ENCODE measurements around the gene TMEM17. TPM values are rescaled to one million over a fixed set of nuclear protein-coding genes. Genes with fewer than 3 reads are reported as not detected.

The TMEM17 gene
- total and polyA plus RNA-seq, 9 of the 15 experiments (the other 6 are each of a cell fraction or from before 2014, with no cell fraction given), result 0.58 to 2.2 (median 1.2) TPM

GRCh38 chr2:62505109-62505749 lies 766 bp downstream of the TMEM17 start (continued):
- TF ChIP-seq, protein P1, sequence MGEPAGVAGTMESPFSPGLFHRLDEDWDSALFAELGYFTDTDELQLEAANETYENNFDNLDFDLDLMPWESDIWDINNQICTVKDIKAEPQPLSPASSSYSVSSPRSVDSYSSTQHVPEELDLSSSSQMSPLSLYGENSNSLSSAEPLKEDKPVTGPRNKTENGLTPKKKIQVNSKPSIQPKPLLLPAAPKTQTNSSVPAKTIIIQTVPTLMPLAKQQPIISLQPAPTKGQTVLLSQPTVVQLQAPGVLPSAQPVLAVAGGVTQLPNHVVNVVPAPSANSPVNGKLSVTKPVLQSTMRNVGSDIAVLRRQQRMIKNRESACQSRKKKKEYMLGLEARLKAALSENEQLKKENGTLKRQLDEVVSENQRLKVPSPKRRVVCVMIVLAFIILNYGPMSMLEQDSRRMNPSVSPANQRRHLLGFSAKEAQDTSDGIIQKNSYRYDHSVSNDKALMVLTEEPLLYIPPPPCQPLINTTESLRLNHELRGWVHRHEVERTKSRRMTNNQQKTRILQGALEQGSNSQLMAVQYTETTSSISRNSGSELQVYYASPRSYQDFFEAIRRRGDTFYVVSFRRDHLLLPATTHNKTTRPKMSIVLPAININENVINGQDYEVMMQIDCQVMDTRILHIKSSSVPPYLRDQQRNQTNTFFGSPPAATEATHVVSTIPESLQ (CRISPR knock-in tag; IDR thresholded peaks at IDR 0.05), result no peak
- TF ChIP-seq DMBX1 (CRISPR knock-in tag; IDR thresholded peaks at IDR 0.05; ENCODE audit: borderline replicate concordance), result no peak
- TF ChIP-seq TCF7L2 (IDR thresholded peaks at IDR 0.05; ENCODE audit: low read depth, low read length), result no peak
- TF ChIP-seq PTRF (tag; IDR thresholded peaks at IDR 0.05), result no peak
- no peak for TF ChIP-seq ZFX (CRISPR knock-in tag; IDR thresholded peaks at IDR 0.05)
- TF ChIP-seq, protein P2, sequence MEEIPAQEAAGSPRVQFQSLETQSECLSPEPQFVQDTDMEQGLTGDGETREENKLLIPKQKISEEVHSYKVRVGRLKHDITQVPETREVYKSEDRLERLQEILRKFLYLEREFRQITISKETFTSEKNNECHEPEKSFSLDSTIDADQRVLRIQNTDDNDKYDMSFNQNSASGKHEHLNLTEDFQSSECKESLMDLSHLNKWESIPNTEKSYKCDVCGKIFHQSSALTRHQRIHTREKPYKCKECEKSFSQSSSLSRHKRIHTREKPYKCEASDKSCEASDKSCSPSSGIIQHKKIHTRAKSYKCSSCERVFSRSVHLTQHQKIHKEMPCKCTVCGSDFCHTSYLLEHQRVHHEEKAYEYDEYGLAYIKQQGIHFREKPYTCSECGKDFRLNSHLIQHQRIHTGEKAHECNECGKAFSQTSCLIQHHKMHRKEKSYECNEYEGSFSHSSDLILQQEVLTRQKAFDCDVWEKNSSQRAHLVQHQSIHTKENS (CRISPR knock-in tag; IDR thresholded peaks at IDR 0.05), result no peak
- no peak for TF ChIP-seq SUPT5H (IDR thresholded peaks at IDR 0.05)
- TF ChIP-seq IRF9 (tag; IDR thresholded peaks at IDR 0.05), result no peak
- TF ChIP-seq CBFA2T3 (IDR thresholded peaks at IDR 0.05), result peak; percentile 19; the same call in 1 of the 2 replicates
- no peak for TF ChIP-seq ZNF165 (CRISPR knock-in tag; IDR thresholded peaks at IDR 0.05; ENCODE audit: borderline replicate concordance)
- TF ChIP-seq EHMT2 (IDR thresholded peaks at IDR 0.05), result peak; percentile 65; the same call in 1 of the 2 replicates
- TF ChIP-seq ASH1L (IDR thresholded peaks at IDR 0.05; ENCODE audit: borderline replicate concordance, low read depth, partially characterized antibody), result no peak
- no peak for TF ChIP-seq CBX1 (IDR thresholded peaks at IDR 0.05; ENCODE audit: low read depth)
- TF ChIP-seq, protein P3, sequence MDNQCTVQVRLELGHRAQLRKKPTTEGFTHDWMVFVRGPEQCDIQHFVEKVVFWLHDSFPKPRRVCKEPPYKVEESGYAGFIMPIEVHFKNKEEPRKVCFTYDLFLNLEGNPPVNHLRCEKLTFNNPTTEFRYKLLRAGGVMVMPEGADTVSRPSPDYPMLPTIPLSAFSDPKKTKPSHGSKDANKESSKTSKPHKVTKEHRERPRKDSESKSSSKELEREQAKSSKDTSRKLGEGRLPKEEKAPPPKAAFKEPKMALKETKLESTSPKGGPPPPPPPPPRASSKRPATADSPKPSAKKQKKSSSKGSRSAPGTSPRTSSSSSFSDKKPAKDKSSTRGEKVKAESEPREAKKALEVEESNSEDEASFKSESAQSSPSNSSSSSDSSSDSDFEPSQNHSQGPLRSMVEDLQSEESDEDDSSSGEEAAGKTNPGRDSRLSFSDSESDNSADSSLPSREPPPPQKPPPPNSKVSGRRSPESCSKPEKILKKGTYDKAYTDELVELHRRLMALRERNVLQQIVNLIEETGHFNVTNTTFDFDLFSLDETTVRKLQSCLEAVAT (IDR thresholded peaks at IDR 0.05), result no peak
- TF ChIP-seq, protein P4, sequence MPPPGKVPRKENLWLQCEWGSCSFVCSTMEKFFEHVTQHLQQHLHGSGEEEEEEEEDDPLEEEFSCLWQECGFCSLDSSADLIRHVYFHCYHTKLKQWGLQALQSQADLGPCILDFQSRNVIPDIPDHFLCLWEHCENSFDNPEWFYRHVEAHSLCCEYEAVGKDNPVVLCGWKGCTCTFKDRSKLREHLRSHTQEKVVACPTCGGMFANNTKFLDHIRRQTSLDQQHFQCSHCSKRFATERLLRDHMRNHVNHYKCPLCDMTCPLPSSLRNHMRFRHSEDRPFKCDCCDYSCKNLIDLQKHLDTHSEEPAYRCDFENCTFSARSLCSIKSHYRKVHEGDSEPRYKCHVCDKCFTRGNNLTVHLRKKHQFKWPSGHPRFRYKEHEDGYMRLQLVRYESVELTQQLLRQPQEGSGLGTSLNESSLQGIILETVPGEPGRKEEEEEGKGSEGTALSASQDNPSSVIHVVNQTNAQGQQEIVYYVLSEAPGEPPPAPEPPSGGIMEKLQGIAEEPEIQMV (tag; conservative IDR thresholded peaks at IDR 0.05; ENCODE audit: low read depth), result 0 out of 2 replicates have a peak, but pooled peaks have one; percentile 21
- TF ChIP-seq ZBTB26 (CRISPR knock-in tag; IDR thresholded peaks at IDR 0.05), result no peak
- no peak for TF ChIP-seq PHB2 (IDR thresholded peaks at IDR 0.05; ENCODE audit: low read depth)
- peak; percentile 89 for TF ChIP-seq GTF2E2 (tag; IDR thresholded peaks at IDR 0.05)
